ENCODE results near the gene CMTM4.

CMTM4 gene

GRCh38 chr16:66719246-66719645 is 22.7 kb upstream of the CMTM4 start:
- Histone ChIP-seq H4K91ac (ENCODE audit: low read depth, low read length, poor library complexity) (no peak overlapping the region), H3K9ac (ENCODE audit: low read depth, low read length, poor library complexity) (no peak overlapping the region), H3K27me3 (ENCODE audit: control insufficient read depth in 3 of 3, insufficient read depth in 3 of 3, low read depth in 1 of 3, low read length in 3 of 3) (no peaks in the 10 kb centered on the region), H2BK12ac (ENCODE audit: low read length) (no peak overlapping the region), H2BK5ac (ENCODE audit: low read length) (no peak overlapping the region), H2AFZ (ENCODE audit: low read length) (no peak overlapping the region), H2AK5ac (ENCODE audit: low read depth, low read length) (no peak overlapping the region), H3K27ac (replicated peaks; ENCODE audit: low read length) (no peak overlapping the region), H3K23ac (ENCODE audit: low read depth, low read length, poor library complexity) (no peak overlapping the region), H3K4ac (ENCODE audit: low read length) (no peak overlapping the region), H2BK15ac (ENCODE audit: low read length) (no peak overlapping the region), H3K14ac (ENCODE audit: low read length) (no peak overlapping the region), H3K79me1 (ENCODE audit: low read depth, low read length) (no peaks in the 10 kb centered on the region), H4K8ac (ENCODE audit: low read depth, low read length) (no peak overlapping the region), H3K18ac (ENCODE audit: low read length) (no peak overlapping the region), H3K36me3 (replicated peaks in 1 of 2; ENCODE audit: control insufficient read depth in 2 of 2, insufficient read depth in 2 of 2, low read length in 2 of 2) (peaks cover 15 to 64% of the 10 kb centered on the region in 2 donors), H2BK120ac (ENCODE audit: low read depth, low read length) (no peak overlapping the region), H3K4me2 (ENCODE audit: insufficient read depth, low read length, poor library complexity, severe bottlenecking) (no peak overlapping the region), H3K9me3 (replicated peaks in 1 of 2; ENCODE audit: control insufficient read depth in 2 of 2, insufficient read depth in 1 of 2, low read depth in 1 of 2, low read length in 2 of 2) (no peaks in the 10 kb centered on the region), H3K4me1 (ENCODE audit: control insufficient read depth in 2 of 2, insufficient read depth in 1 of 2, low read depth in 1 of 2, low read length in 2 of 2) (no peaks in the 10 kb centered on the region), H3K4me3 (ENCODE audit: low read length in 2 of 2) (no peak overlapping the region)
- 100% methylated on average over 1 of the region's 4 CpGs; no CpG with 5 or more reads in 1 of the 2 donors for WGBS, 2 donors (ENCODE audit: extremely low coverage in 2 of 2, insufficient read length in 2 of 2, insufficient replicate concordance in 1 of 2)
- DNase-seq (ENCODE audit: low spot score) = no peak

DNA sequence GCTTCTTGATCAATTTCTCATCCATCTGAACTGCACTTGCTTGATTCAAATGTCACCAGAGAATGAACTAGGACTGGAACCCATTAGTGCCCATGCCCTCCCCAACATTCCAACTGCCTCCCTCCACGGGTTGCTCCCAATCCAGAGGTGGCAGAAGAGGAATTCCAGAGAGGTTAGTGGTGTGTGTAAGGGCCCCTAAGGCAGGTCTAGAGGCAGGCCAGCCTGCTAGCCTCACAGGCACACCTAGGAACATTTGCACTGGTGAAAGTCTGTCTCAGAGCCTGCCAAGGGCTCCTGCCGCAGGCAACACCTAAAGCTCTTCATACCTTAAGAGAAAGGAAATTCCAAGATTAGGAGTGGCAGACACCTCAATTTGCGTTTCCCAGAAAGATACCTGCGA is 21.2 kb upstream of the CMTM4 start:
- H2BK15ac ChIP-seq (ENCODE audit: low read length) = no peak overlapping the region
- no peaks in the 10 kb centered on the region for H3K79me1 ChIP-seq (ENCODE audit: low read depth, low read length)
- no peak overlapping the region for H3K4me3 ChIP-seq (ENCODE audit: low read length in 2 of 2)
- no peak overlapping the region for H2BK12ac ChIP-seq (ENCODE audit: low read length)
- H3K4me2 ChIP-seq (ENCODE audit: insufficient read depth, low read length, poor library complexity, severe bottlenecking) = no peak overlapping the region
- no peak overlapping the region for H2AFZ ChIP-seq (ENCODE audit: low read length)
- no peak overlapping the region for H3K23ac ChIP-seq (ENCODE audit: low read depth, low read length, poor library complexity)
- no peak overlapping the region for H3K4ac ChIP-seq (ENCODE audit: low read length)
- H2BK120ac ChIP-seq (ENCODE audit: low read depth, low read length) = no peak overlapping the region
- no peak overlapping the region for H4K91ac ChIP-seq (ENCODE audit: low read depth, low read length, poor library complexity)
- WGBS, 2 donors (ENCODE audit: extremely low coverage in 2 of 2, insufficient read length in 2 of 2, insufficient replicate concordance in 1 of 2) = no CpG with 5 or more reads among the region's 4 CpGs
- H3K27me3 ChIP-seq (ENCODE audit: control insufficient read depth in 3 of 3, insufficient read depth in 3 of 3, low read depth in 1 of 3, low read length in 3 of 3) = no peaks in the 10 kb centered on the region
- peaks cover 5 to 49% of the 10 kb centered on the region in 2 donors for H3K36me3 ChIP-seq (replicated peaks in 1 of 2; ENCODE audit: control insufficient read depth in 2 of 2, insufficient read depth in 2 of 2, low read length in 2 of 2)
- H4K8ac ChIP-seq (ENCODE audit: low read depth, low read length) = no peak overlapping the region
- H3K9me3 ChIP-seq (replicated peaks in 1 of 2; ENCODE audit: control insufficient read depth in 2 of 2, insufficient read depth in 1 of 2, low read depth in 1 of 2, low read length in 2 of 2) = no peaks in the 10 kb centered on the region
- no peaks in the 10 kb centered on the region for H3K4me1 ChIP-seq (ENCODE audit: control insufficient read depth in 2 of 2, insufficient read depth in 1 of 2, low read depth in 1 of 2, low read length in 2 of 2)
- H3K14ac ChIP-seq (ENCODE audit: low read length) = no peak overlapping the region
- peak overlapping the region; percentile 5 for H3K27ac ChIP-seq (replicated peaks; ENCODE audit: low read length)
- no peak overlapping the region for H3K9ac ChIP-seq (ENCODE audit: low read depth, low read length, poor library complexity)
- H3K18ac ChIP-seq (ENCODE audit: low read length) = peak overlapping the region; percentile 11
- no peak for DNase-seq (ENCODE audit: low spot score)
- H2BK5ac ChIP-seq (ENCODE audit: low read length) = no peak overlapping the region
- H2AK5ac ChIP-seq (ENCODE audit: low read depth, low read length) = no peak overlapping the region

DNA sequence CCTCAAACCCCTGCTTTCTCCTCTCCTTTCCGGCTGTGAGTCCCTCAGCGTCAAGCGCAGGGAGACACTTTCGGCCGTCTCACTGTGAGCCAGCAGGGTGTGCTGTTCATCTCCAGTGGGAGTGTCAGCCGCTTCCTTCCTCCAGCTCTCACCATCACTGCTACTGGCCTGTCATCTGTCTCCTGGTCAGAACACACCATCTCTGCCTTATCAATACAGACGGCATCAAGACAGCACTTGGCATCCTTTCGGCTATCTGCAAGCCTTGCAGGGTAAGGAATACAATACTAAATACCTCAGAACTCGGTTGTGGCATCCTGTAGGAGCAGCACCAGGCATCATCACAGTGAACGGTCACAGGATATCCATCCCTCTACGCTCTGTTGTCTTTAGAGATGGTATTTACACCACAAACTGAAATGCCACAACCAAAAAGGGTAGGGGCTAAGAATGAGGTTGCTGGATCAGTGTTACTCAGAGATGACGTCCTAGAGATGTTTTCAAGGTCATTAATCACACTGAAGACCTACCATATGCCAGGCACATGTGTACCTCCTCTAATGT is 20.7 kb upstream of the CMTM4 start:
- no peak for DNase-seq (ENCODE audit: low spot score)
- no peak overlapping the region for H2BK15ac ChIP-seq (ENCODE audit: low read length)

DNA sequence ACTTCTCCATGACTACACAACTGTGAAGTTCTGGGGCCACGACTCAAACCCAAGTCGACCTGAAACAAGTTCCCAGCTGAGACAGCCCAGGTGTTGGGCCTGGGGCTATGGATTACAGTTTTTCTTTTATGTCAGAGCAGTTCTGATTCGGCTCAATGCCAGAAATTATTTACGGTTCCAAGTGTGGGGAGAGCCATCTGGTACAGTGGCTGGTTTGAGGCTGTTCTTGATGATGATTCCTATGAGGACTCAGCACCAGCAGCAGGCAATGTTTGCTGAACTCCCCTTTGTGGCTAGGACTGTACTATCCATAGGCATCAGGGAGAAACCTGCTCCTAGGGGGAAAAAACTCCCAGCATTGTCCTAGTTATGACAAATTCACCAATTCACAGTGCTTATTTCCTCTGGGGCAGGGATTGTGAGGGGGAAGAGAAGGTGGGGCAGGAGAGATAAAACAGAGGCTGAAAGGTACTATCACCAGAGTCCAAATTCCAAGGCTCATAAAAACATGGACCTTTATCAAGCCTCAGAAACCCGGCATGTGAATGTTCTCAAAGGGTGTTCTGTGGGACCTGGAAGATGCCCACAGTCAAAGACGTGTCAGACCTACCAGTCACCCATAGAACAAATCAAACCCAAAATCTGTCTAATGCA is 18.2 kb upstream of the CMTM4 start:
- DNase-seq (ENCODE audit: low spot score) = no peak
- Histone ChIP-seq H3K79me1 (ENCODE audit: low read depth, low read length) (no peaks in the 10 kb centered on the region), H3K4me1 (ENCODE audit: control insufficient read depth in 2 of 2, insufficient read depth in 1 of 2, low read depth in 1 of 2, low read length in 2 of 2) (no peaks in the 10 kb centered on the region), H3K23ac (ENCODE audit: low read depth, low read length, poor library complexity) (no peak overlapping the region), H3K4me2 (ENCODE audit: insufficient read depth, low read length, poor library complexity, severe bottlenecking) (no peak overlapping the region), H2BK15ac (ENCODE audit: low read length) (no peak overlapping the region), H2AK5ac (ENCODE audit: low read depth, low read length) (no peak overlapping the region), H3K27ac (replicated peaks; ENCODE audit: low read length) (no peak overlapping the region), H3K9ac (ENCODE audit: low read depth, low read length, poor library complexity) (no peak overlapping the region), H3K4ac (ENCODE audit: low read length) (no peak overlapping the region), H2BK120ac (ENCODE audit: low read depth, low read length) (no peak overlapping the region), H3K27me3 (ENCODE audit: control insufficient read depth in 3 of 3, insufficient read depth in 3 of 3, low read depth in 1 of 3, low read length in 3 of 3) (no peaks in the 10 kb centered on the region), H3K9me3 (replicated peaks in 1 of 2; ENCODE audit: control insufficient read depth in 2 of 2, insufficient read depth in 1 of 2, low read depth in 1 of 2, low read length in 2 of 2) (peaks cover 0 to 5% of the 10 kb centered on the region in 2 donors), H2BK5ac (ENCODE audit: low read length) (no peak overlapping the region), H2BK12ac (ENCODE audit: low read length) (no peak overlapping the region), H4K91ac (ENCODE audit: low read depth, low read length, poor library complexity) (no peak overlapping the region), H3K18ac (ENCODE audit: low read length) (no peak overlapping the region), H4K8ac (ENCODE audit: low read depth, low read length) (no peak overlapping the region), H3K4me3 (ENCODE audit: low read length in 2 of 2) (no peak overlapping the region), H2AFZ (ENCODE audit: low read length) (no peak overlapping the region), H3K14ac (ENCODE audit: low read length) (no peak overlapping the region), H3K36me3 (replicated peaks in 1 of 2; ENCODE audit: control insufficient read depth in 2 of 2, insufficient read depth in 2 of 2, low read length in 2 of 2) (peaks cover 0 to 20% of the 10 kb centered on the region in 2 donors)
- no CpG with 5 or more reads among the region's 6 CpGs for WGBS, 2 donors (ENCODE audit: extremely low coverage in 2 of 2, insufficient read length in 2 of 2, insufficient replicate concordance in 1 of 2)

More for the DNA sequence above, 20.7 kb upstream of the CMTM4 start:
- no peak overlapping the region for H3K4me2 ChIP-seq (ENCODE audit: insufficient read depth, low read length, poor library complexity, severe bottlenecking)
- H3K4me3 ChIP-seq (ENCODE audit: low read length in 2 of 2) = no peak overlapping the region
- H4K8ac ChIP-seq (ENCODE audit: low read depth, low read length) = no peak overlapping the region
- H2BK120ac ChIP-seq (ENCODE audit: low read depth, low read length) = no peak overlapping the region
- H3K18ac ChIP-seq (ENCODE audit: low read length) = no peak overlapping the region
- no peaks in the 10 kb centered on the region for H3K79me1 ChIP-seq (ENCODE audit: low read depth, low read length)
- H3K23ac ChIP-seq (ENCODE audit: low read depth, low read length, poor library complexity) = no peak overlapping the region
- no peak overlapping the region for H2BK5ac ChIP-seq (ENCODE audit: low read length)
- H3K14ac ChIP-seq (ENCODE audit: low read length) = no peak overlapping the region
- H2AFZ ChIP-seq (ENCODE audit: low read length) = no peak overlapping the region
- H3K4me1 ChIP-seq (ENCODE audit: control insufficient read depth in 2 of 2, insufficient read depth in 1 of 2, low read depth in 1 of 2, low read length in 2 of 2) = no peaks in the 10 kb centered on the region
- no peak overlapping the region for H2BK12ac ChIP-seq (ENCODE audit: low read length)
- no peaks in the 10 kb centered on the region for H3K9me3 ChIP-seq (replicated peaks in 1 of 2; ENCODE audit: control insufficient read depth in 2 of 2, insufficient read depth in 1 of 2, low read depth in 1 of 2, low read length in 2 of 2)
- H2AK5ac ChIP-seq (ENCODE audit: low read depth, low read length) = no peak overlapping the region
- no CpG with 5 or more reads among the region's 12 CpGs for whole genome bisulfite sequencing, 2 donors (ENCODE audit: extremely low coverage in 2 of 2, insufficient read length in 2 of 2, insufficient replicate concordance in 1 of 2)
- peaks cover 2 to 43% of the 10 kb centered on the region in 2 donors for H3K36me3 ChIP-seq (replicated peaks in 1 of 2; ENCODE audit: control insufficient read depth in 2 of 2, insufficient read depth in 2 of 2, low read length in 2 of 2)
- H3K4ac ChIP-seq (ENCODE audit: low read length) = no peak overlapping the region
- no peak overlapping the region for H3K27ac ChIP-seq (replicated peaks; ENCODE audit: low read length)
- no peaks in the 10 kb centered on the region for H3K27me3 ChIP-seq (ENCODE audit: control insufficient read depth in 3 of 3, insufficient read depth in 3 of 3, low read depth in 1 of 3, low read length in 3 of 3)
- no peak overlapping the region for H4K91ac ChIP-seq (ENCODE audit: low read depth, low read length, poor library complexity)
- no peak overlapping the region for H3K9ac ChIP-seq (ENCODE audit: low read depth, low read length, poor library complexity)

Measured in neuronal stem cell (in vitro differentiated cells).